Small intestine (tissue), 7 donors: ENCODE results near the gene DACT2. TPM values are rescaled to one million over a fixed set of nuclear protein-coding genes. Genes with fewer than 3 reads are reported as not detected.

ENCODE experiments used
- DNase-seq, 2 donors: peaks; one replicate each; pipeline versions ENCODE4 v3.0.0 to v3.0.0-alpha.2; 2013
- FAIRE-seq: peaks from 2 replicates; lab custom pipeline; 2012; peaks lifted over from hg19 to GRCh38; lab: Jason Lieb, UNC
- H3K27ac ChIP-seq, 3 donors: one replicate each; pipeline ENCODE4 v1.5.1; 2013; ENCODE audit warnings: low read length in 2 of 3, mild to moderate bottlenecking in 2 of 3, control low read depth in 1 of 3, inconsistent platforms in 1 of 3, low read depth in 1 of 3, moderate library complexity in 1 of 3
- H3K27me3 ChIP-seq, 3 donors: one replicate each; pipeline ENCODE4 v1.6.1; 2013; ENCODE audit warnings: low read length in 3 of 3, inconsistent platforms in 1 of 3; ENCODE audit not compliant: control insufficient read depth in 3 of 3, insufficient read depth in 3 of 3
- H3K36me3 ChIP-seq, 3 donors: one replicate each; pipeline ENCODE4 v1.6.1; 2013; ENCODE audit warnings: low read length in 3 of 3, inconsistent platforms in 1 of 3, low read depth in 1 of 3, mild to moderate bottlenecking in 1 of 3, moderate library complexity in 1 of 3; ENCODE audit not compliant: control insufficient read depth in 3 of 3, insufficient read depth in 2 of 3
- H3K4me1 ChIP-seq, 3 donors: one replicate each; pipeline ENCODE4 v1.6.1; 2013; ENCODE audit warnings: low read length in 2 of 3, inconsistent platforms in 1 of 3, low read depth in 1 of 3, mild to moderate bottlenecking in 1 of 3, moderate library complexity in 1 of 3; ENCODE audit not compliant: control insufficient read depth in 3 of 3, insufficient read depth in 2 of 3
- H3K4me3 ChIP-seq, 3 donors: one replicate each; pipeline ENCODE4 v1.5.1; 2013; ENCODE audit warnings: low read length in 3 of 3, control low read depth in 1 of 3, inconsistent platforms in 1 of 3, low read depth in 1 of 3, mild to moderate bottlenecking in 1 of 3, moderate library complexity in 1 of 3
- H3K9me3 ChIP-seq, 2 donors: one replicate each; pipeline ENCODE4 v1.6.1; 2013; ENCODE audit warnings: low read depth in 1 of 2, low read length in 1 of 2; ENCODE audit not compliant: control insufficient read depth in 2 of 2, insufficient read depth in 1 of 2
- WGBS, 3 donors: extraction: QIAGEN DNeasy Blood & Tissue Kit; methylation state at CpG; one replicate each; pipeline ENCODE4 v1.1.7; 2013; 5-methylcytosine and 5-hydroxymethylcytosine counted together
- polyA plus RNA-seq, 4 donors: library from polyadenylated mRNA; stranded (reverse) in 3 of 4; unstranded in 1 of 4; fragments of 200-250 nt in 3 of 4; fragments of 120-200 nt in 1 of 4; gene quantifications; one replicate each; pipeline versions ENCODE4 v1.2.1 to v1.2.3, GENCODE V29; 2013
- donor health status: healthy with polysubstance abuse.
- donor health status: control.
- donor health status: control.
- donor health status: Bipolar disorder and iron deficiency.
- donor health status: healthy.

Gene DACT2
- polyA plus RNA-seq, 4 donors = 0.48 to 7.7 (median 0.54) TPM; not detected in 1

DNA sequence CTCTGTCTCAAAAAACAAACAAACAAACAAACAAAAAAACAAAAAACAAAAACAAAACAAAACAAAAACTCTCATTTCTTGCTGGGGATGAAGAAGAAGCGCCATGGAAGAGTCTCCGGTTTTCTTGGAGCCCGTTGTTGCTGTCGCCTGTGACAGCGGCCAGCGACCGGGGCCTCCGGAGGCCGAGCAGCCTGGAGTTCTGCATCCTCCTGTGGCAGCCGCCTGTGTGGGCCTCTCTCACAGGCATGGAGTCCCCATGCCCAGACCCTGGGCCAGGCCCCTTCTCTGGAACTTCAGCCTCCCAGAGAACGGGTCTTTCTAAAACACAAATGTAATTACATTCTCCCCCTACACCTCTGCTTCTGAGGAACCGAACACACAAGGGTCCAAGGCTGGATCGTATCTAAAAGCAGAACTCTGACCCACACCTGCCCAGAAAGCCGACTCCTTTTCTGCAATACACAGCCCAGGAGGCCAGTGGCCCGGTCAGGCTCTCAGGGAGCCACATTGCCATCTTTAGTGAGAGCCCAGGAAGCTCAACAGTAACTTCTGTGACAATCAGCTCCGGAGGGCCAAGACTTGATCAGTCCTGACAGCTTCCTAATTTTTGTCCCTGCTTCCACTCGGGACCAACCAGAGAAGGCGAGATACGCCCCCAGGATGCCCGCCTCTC lies 18.5 kb downstream of the DACT2 start:
- peak overlapping the region in 2 of 3 donors; percentile 34 for H3K4me3 ChIP-seq
- no peak for DNase-seq
- H3K4me1 ChIP-seq = peaks cover 0 to 15% (median 0%) of the 10 kb centered on the region in 3 donors
- H3K9me3 ChIP-seq = no peaks in the 10 kb centered on the region
- 64 to 75% (median 72%) methylated on average over 20 of the region's 20 CpGs for WGBS, 3 donors
- no peaks in the 10 kb centered on the region for H3K27me3 ChIP-seq
- FAIRE-seq = no peak
- peak overlapping the region in 1 of 3 donors; percentile 71 for H3K27ac ChIP-seq
- peaks cover 0 to 7% (median 0%) of the 10 kb centered on the region in 3 donors for H3K36me3 ChIP-seq

GRCh38 chr6:168299541-168300511 lies 19.8 kb downstream of the DACT2 start:
- Histone ChIP-seq H3K9me3 (no peaks in the 10 kb centered on the region), H3K36me3 (peaks cover 0 to 7% (median 0%) of the 10 kb centered on the region in 3 donors), H3K27ac (no peak overlapping the region), H3K4me3 (no peak overlapping the region), H3K4me1 (peaks cover 0 to 15% (median 0%) of the 10 kb centered on the region in 3 donors), H3K27me3 (no peaks in the 10 kb centered on the region)
- FAIRE-seq = no peak
- WGBS, 3 donors = 89 to 94% (median 90%) methylated on average over 28 of the region's 28 CpGs
- DNase-seq = no peak

DNA sequence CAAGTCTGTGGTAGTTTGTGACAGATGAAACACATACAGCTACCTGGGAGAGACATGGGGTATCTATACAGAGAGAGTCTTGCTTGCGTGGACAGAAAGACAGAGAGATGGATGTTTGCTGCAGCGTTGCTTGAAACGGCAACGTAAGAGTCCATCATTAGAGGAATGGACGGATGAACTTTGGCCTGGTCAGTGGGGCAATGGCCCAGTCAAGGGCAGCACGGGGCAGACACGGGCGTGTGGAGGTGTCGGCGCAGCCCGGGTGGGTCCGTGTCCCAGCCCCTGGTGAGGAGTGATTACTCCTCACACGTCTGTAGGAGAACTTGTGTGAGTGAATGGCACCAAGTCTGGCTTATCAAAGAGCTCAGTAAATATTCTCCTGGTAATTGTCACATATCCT lies 21.9 kb downstream of the DACT2 start:
- peaks cover 0 to 7% (median 0%) of the 10 kb centered on the region in 3 donors for H3K4me1 ChIP-seq
- 83 to 89% (median 88%) methylated on average over 13 of the region's 13 CpGs for WGBS, 3 donors
- DNase-seq (no peak), FAIRE-seq (no peak)
- peaks cover 0 to 7% (median 0%) of the 10 kb centered on the region in 3 donors for H3K36me3 ChIP-seq
- no peak overlapping the region for H3K27ac ChIP-seq
- no peak overlapping the region for H3K4me3 ChIP-seq
- no peaks in the 10 kb centered on the region for H3K27me3 ChIP-seq
- H3K9me3 ChIP-seq = no peaks in the 10 kb centered on the region

- DNase-seq (no peak), FAIRE-seq (no peak)
- 77 to 89% (median 81%) methylated on average over 7 of the region's 7 CpGs for WGBS, 3 donors
- Histone ChIP-seq H3K4me1 (no peaks in the 10 kb centered on the region), H3K9me3 (no peaks in the 10 kb centered on the region), H3K27me3 (peaks cover 0 to 2% (median 0%) of the 10 kb centered on the region in 3 donors), H3K4me3 (no peak overlapping the region), H3K27ac (no peak overlapping the region), H3K36me3 (peaks cover 0 to 5% (median 0%) of the 10 kb centered on the region in 3 donors)
Measured at GRCh38 chr6:168294901-168295300, 24.7 kb downstream of the DACT2 start.

- H3K27ac ChIP-seq = no peak overlapping the region
- no peaks in the 10 kb centered on the region for H3K9me3 ChIP-seq
- peaks cover 0 to 4% (median 0%) of the 10 kb centered on the region in 3 donors for H3K27me3 ChIP-seq
- DNase-seq (no peak), FAIRE-seq (no peak)
- no peaks in the 10 kb centered on the region for H3K36me3 ChIP-seq
- H3K4me1 ChIP-seq = no peaks in the 10 kb centered on the region
- WGBS, 3 donors = 79 to 84% (median 80%) methylated on average over 24 to 26 of the region's 26 CpGs
- no peak overlapping the region for H3K4me3 ChIP-seq
Measured at GRCh38 chr6:168293636-168294530, 25.7 kb downstream of the DACT2 start.

DNA sequence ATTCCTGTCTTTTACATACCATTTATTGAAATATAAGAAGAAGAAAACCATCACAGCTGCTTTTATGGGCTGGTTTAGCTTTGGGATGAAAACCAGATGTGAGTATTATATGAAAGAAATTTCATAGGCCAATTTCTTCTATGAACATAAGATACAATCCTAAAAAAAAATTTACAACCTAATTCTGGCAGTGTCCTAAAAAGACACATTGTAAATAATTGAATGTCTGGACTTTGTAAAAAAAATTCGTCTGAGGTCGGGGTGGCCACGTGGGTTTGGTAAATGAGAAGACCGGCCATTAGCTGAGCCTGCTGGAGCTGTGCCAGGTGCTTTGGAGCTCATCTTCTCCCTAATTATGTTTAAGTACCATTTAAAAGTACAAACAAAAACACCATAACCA lies 26.8 kb downstream of the DACT2 start:
- no peaks in the 10 kb centered on the region for H3K9me3 ChIP-seq
- FAIRE-seq (no peak), DNase-seq (no peak)
- H3K27ac ChIP-seq = no peak overlapping the region
- 52 to 84% (median 78%) methylated on average over 4 of the region's 4 CpGs for WGBS, 3 donors
- no peaks in the 10 kb centered on the region for H3K4me1 ChIP-seq
- no peak overlapping the region for H3K4me3 ChIP-seq
- H3K27me3 ChIP-seq = peaks cover 0 to 4% (median 0%) of the 10 kb centered on the region in 3 donors
- H3K36me3 ChIP-seq = no peaks in the 10 kb centered on the region

GRCh38 chr6:168291450-168291849 lies 28.1 kb downstream of the DACT2 start:
- Histone ChIP-seq H3K27ac (no peak overlapping the region), H3K27me3 (peaks cover 0 to 4% (median 0%) of the 10 kb centered on the region in 3 donors), H3K4me1 (no peaks in the 10 kb centered on the region), H3K4me3 (no peak overlapping the region), H3K36me3 (no peaks in the 10 kb centered on the region), H3K9me3 (no peaks in the 10 kb centered on the region)
- DNase-seq (no peak), FAIRE-seq (no peak)
- WGBS, 3 donors = 84 to 87% (median 86%) methylated on average over 2 of the region's 2 CpGs
